ENCODE measurements around the gene RSAD1. TPM values are rescaled to one million over a fixed set of nuclear protein-coding genes. Genes with fewer than 3 reads are reported as not detected.
A peak's percentile ranks its signal among the peaks of the same experiment; 100 is the strongest.

Gene RSAD1
- total RNA-seq, 1 donor: 23.9 TPM

GRCh38 chr17:50476545-50477315 is 1.9 kb upstream of the RSAD1 start:
- no peak overlapping the region for H2AFZ ChIP-seq (ENCODE audit: low read length)
- H3K36me3 ChIP-seq (ENCODE audit: insufficient read depth, low read length): peaks cover 9% of the 10 kb centered on the region
- DNase-seq (ENCODE audit: insufficient read length, low spot score, missing footprints): no peak
- H3K4me3 ChIP-seq (ENCODE audit: insufficient read depth, low read length): no peak overlapping the region
- peaks cover 9% of the 10 kb centered on the region for H4K20me1 ChIP-seq (ENCODE audit: insufficient read depth, low read length)
- TF ChIP-seq, protein P1, sequence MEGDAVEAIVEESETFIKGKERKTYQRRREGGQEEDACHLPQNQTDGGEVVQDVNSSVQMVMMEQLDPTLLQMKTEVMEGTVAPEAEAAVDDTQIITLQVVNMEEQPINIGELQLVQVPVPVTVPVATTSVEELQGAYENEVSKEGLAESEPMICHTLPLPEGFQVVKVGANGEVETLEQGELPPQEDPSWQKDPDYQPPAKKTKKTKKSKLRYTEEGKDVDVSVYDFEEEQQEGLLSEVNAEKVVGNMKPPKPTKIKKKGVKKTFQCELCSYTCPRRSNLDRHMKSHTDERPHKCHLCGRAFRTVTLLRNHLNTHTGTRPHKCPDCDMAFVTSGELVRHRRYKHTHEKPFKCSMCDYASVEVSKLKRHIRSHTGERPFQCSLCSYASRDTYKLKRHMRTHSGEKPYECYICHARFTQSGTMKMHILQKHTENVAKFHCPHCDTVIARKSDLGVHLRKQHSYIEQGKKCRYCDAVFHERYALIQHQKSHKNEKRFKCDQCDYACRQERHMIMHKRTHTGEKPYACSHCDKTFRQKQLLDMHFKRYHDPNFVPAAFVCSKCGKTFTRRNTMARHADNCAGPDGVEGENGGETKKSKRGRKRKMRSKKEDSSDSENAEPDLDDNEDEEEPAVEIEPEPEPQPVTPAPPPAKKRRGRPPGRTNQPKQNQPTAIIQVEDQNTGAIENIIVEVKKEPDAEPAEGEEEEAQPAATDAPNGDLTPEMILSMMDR (IDR thresholded peaks at IDR 0.05; ENCODE audit: extremely low read depth, low read depth, low read length): no peak
- H3K4me2 ChIP-seq (ENCODE audit: insufficient read depth, low read length): no peak overlapping the region
- H3K4me1 ChIP-seq (ENCODE audit: insufficient read depth, low read length): peaks cover 12% of the 10 kb centered on the region
- no peaks in the 10 kb centered on the region for H3K9me3 ChIP-seq (ENCODE audit: low read depth, low read length)
- peaks cover 19% of the 10 kb centered on the region for H3K79me2 ChIP-seq (ENCODE audit: insufficient read depth, low read length)
- no peak overlapping the region for H3K27ac ChIP-seq (ENCODE audit: low read depth, low read length)
- H3K27me3 ChIP-seq (ENCODE audit: insufficient read depth, low read length): no peaks in the 10 kb centered on the region

DNA sequence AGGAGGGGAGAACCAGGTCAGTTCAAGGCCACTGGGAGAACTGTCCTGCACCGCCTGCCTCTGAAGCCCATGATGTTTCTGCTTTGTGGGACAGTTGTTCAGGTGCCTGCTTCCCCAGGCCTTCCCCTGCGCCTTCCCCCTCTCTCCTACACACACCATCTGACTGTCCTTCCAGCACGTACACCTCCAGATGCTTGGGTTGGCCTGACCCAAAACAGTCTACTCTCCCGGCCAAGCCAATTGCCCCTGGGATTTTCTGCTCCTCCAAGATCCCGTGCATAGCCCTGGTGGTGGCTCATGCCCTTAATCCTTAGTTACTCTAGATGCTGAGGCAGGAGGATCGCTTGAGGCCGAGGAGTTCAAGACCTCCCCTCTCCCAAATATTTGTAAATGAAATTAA is 684 bp upstream of the RSAD1 start:
- H3K27ac ChIP-seq (ENCODE audit: low read depth, low read length): peak overlapping the region; percentile 70
- DNase-seq (ENCODE audit: insufficient read length, low spot score, missing footprints): no peak
- TF ChIP-seq, protein P1 (IDR thresholded peaks at IDR 0.05; ENCODE audit: extremely low read depth, low read depth, low read length): no peak
- peaks cover 6% of the 10 kb centered on the region for H3K36me3 ChIP-seq (ENCODE audit: insufficient read depth, low read length)
- H3K4me1 ChIP-seq (ENCODE audit: insufficient read depth, low read length): peaks cover 16% of the 10 kb centered on the region
- H3K4me3 ChIP-seq (ENCODE audit: insufficient read depth, low read length): peak overlapping the region; percentile 81
- H3K4me2 ChIP-seq (ENCODE audit: insufficient read depth, low read length): peak overlapping the region; percentile 99
- H2AFZ ChIP-seq (ENCODE audit: low read length): peak overlapping the region; percentile 83
- peaks cover 25% of the 10 kb centered on the region for H3K79me2 ChIP-seq (ENCODE audit: insufficient read depth, low read length)
- no peaks in the 10 kb centered on the region for H3K27me3 ChIP-seq (ENCODE audit: insufficient read depth, low read length)
- H4K20me1 ChIP-seq (ENCODE audit: insufficient read depth, low read length): peaks cover 9% of the 10 kb centered on the region
- no peaks in the 10 kb centered on the region for H3K9me3 ChIP-seq (ENCODE audit: low read depth, low read length)

DNA sequence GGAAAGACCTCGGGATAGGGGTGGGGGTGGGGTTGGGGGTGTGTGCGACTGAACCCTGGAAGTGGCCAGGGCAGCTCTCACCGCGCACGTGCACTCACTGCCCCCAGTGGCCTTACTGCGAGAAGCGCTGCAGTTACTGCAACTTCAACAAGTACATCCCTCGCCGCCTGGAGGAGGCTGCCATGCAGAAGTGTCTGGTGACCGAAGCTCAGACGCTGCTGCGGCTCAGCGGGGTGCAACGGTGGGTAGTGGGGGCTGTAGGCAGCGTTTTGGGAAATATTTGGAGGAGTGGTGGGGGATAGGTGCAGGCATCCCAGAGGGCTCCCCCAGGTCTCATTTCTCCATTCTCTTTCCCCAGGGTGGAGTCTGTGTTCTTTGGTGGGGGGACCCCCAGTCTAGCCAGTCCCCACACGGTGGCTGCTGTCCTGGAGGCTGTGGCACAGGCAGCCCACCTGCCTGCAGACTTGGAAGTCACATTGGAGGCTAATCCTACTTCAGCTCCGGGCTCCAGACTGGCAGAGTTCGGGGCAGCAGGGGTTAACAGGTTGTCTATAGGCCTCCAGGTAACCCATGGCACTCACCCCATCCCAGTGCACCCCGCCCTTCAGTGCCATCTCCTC is 972 bp downstream of the RSAD1 start:
- H3K27me3 ChIP-seq (ENCODE audit: insufficient read depth, low read length): no peaks in the 10 kb centered on the region
- peaks cover 17% of the 10 kb centered on the region for H3K4me1 ChIP-seq (ENCODE audit: insufficient read depth, low read length)
- peak overlapping the region; percentile 81 for H3K4me3 ChIP-seq (ENCODE audit: insufficient read depth, low read length)
- TF ChIP-seq, protein P1 (IDR thresholded peaks at IDR 0.05; ENCODE audit: extremely low read depth, low read depth, low read length): peak; percentile 47
- peak overlapping the region; percentile 99 for H3K4me2 ChIP-seq (ENCODE audit: insufficient read depth, low read length)
- peaks cover 25% of the 10 kb centered on the region for H3K79me2 ChIP-seq (ENCODE audit: insufficient read depth, low read length)
- no peaks in the 10 kb centered on the region for H3K9me3 ChIP-seq (ENCODE audit: low read depth, low read length)
- H2AFZ ChIP-seq (ENCODE audit: low read length): peak overlapping the region; percentile 50
- peaks cover 14% of the 10 kb centered on the region for H3K36me3 ChIP-seq (ENCODE audit: insufficient read depth, low read length)
- H4K20me1 ChIP-seq (ENCODE audit: insufficient read depth, low read length): peaks cover 9% of the 10 kb centered on the region
- peak; percentile 96 for DNase-seq (ENCODE audit: insufficient read length, low spot score, missing footprints)
- no peak overlapping the region for H3K27ac ChIP-seq (ENCODE audit: low read depth, low read length)

GRCh38 chr17:50480142-50480764 is 1.6 kb downstream of the RSAD1 start:
- Histone ChIP-seq H3K4me2 (ENCODE audit: insufficient read depth, low read length) (peak overlapping the region; percentile 99), H3K36me3 (ENCODE audit: insufficient read depth, low read length) (peaks cover 20% of the 10 kb centered on the region), H3K79me2 (ENCODE audit: insufficient read depth, low read length) (peaks cover 25% of the 10 kb centered on the region), H3K9me3 (ENCODE audit: low read depth, low read length) (no peaks in the 10 kb centered on the region), H3K4me3 (ENCODE audit: insufficient read depth, low read length) (no peak overlapping the region), H3K4me1 (ENCODE audit: insufficient read depth, low read length) (peaks cover 17% of the 10 kb centered on the region), H3K27me3 (ENCODE audit: insufficient read depth, low read length) (no peaks in the 10 kb centered on the region), H2AFZ (ENCODE audit: low read length) (no peak overlapping the region), H3K27ac (ENCODE audit: low read depth, low read length) (no peak overlapping the region), H4K20me1 (ENCODE audit: insufficient read depth, low read length) (peaks cover 9% of the 10 kb centered on the region)
- DNase-seq (ENCODE audit: insufficient read length, low spot score, missing footprints): no peak
- TF ChIP-seq, protein P1 (IDR thresholded peaks at IDR 0.05; ENCODE audit: extremely low read depth, low read depth, low read length): no peak

All from osteoblast (primary cell).